Stimulated activated CD4-positive, alpha-beta T cell treated with anti-CD3 and anti-CD28 coated beads, Interleukin-15, amount 100 ng/mL, for 1 hour (primary cell): ENCODE measurements around the gene SRPRB.
"Not testable (repeated sequence)": the region's sequence is repeated elsewhere in the genome, so short reads cannot be mapped to it uniquely, and the experiment has no call there.

Experiments
- DNase-seq, 2 donors: peaks; one replicate each; pipeline ENCODE4 v3.0.0-alpha.2; 2020; ENCODE audit warnings: low read depth in 1 of 2, low spot score in 1 of 2

SRPRB gene

GRCh38 chr3:133777807-133778568, 27.6 kb upstream of the SRPRB start:
- no peak for DNase-seq

DNA sequence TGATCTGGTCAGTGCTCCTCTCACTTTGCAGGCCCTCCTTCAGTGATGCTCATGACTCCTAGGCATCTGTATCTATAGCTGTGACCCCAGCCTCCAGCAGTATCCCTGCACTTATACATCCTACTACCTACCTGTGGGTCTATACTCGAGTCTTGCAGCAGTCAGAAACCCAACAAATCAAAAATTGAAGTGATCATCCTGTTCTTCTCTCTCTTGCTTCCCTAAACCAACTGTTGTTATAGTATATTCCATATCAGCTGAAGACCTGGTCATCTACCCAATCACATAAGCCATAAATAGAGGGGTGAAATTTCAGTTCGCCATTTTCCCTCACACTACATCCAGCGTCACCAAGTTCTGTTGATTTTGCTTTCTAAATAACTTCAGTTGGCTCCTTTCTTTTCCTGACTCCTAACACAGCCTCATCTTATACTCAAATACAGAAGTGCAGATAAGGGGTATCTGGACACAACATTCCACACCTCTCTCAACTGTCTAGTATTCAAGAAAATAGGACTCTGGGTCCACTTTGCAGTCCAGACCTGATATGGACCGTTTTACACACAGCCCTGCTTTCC, 25.9 kb upstream of the SRPRB start:
- DNase-seq: no peak

DNA sequence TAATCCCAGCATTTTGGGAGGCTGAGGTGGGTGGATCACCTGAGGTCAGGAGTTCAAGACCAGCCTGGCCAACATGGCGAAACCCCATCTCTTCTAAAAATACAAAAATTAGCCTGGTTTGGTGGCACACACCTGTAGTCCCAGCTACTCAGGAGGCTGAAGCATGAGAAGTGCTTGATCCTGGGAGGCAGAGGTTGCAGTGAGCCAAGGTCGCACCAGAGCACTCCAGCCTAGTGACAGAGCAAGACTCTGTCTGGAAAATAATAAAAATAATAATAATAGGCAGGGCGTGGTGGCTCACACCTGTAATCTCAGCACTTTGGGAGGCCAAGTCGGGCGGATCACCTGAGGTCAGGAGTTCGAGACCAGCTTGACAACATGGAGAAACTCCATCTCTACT, 24.9 kb upstream of the SRPRB start:
- not testable (repeated sequence) for DNase-seq

DNA sequence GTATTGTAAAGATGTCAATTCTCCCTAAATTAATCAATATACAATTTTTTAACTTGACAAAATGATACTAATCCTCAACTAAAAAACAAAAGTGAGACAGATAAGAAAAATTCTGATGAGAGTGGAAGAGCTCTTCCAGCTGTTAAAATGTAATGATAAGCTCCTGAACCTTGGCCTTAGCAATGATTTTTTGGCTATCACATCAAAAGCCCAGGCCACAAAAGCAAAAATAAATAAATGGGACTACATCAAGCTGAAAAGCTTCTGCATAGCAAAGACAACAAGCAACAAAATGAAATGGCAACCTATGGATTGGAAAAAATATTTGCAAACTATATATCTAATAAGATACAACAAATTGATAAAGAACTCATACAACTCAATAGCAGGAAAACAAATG, 24.0 kb upstream of the SRPRB start:
- no peak for DNase-seq

GRCh38 chr3:133782454-133782853, 23.2 kb upstream of the SRPRB start:
- DNase-seq: no peak

GRCh38 chr3:133783762-133784161, 21.9 kb upstream of the SRPRB start:
- no peak for DNase-seq

- no peak for DNase-seq
Observed at GRCh38 chr3:133788024-133788423, 17.6 kb upstream of the SRPRB start.

- DNase-seq: no peak
Observed at GRCh38 chr3:133792171-133792763, 13.3 kb upstream of the SRPRB start.

- no peak for DNase-seq
Observed at GRCh38 chr3:133797396-133798105, 8.1 kb upstream of the SRPRB start.

- no peak for DNase-seq
Observed at GRCh38 chr3:133799794-133800585, 5.6 kb upstream of the SRPRB start.

GRCh38 chr3:133803469-133803868, 2.1 kb upstream of the SRPRB start:
- no peak for DNase-seq

DNA sequence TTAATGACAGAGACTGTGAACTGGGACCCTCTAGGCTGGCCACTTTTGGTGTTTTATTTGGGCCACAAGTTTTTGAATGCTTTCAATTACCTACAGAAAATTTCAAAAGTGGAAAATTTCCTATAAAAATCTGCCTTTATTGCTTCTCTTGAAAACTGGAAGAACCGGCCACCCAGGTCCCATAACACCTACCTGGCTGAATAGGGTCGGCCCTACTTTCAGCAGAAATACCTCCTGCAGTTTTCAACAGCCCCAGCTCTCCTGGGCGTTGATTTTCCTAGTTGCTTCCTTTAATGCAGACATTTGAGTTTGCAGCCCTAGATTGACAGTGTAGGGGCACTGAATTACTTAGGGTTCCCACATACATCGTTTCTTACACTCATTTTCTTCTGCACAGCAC, 719 bp upstream of the SRPRB start:
- DNase-seq: no peak

DNA sequence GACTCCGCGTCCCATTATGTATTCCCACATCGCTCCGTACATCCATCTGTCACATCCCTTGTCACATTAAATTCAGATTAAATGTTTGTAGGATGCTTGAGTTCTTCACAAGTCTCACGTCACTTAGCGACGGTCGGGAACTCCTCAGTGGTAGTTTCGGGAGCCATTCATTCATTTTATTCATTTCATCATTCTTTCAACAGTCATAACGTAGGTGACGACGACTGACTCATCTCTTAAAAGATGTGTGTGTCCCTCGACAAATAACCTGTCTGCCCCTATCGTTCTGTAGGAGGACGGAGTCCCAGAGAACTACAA, 272 bp upstream of the SRPRB start:
- no peak for DNase-seq

DNA sequence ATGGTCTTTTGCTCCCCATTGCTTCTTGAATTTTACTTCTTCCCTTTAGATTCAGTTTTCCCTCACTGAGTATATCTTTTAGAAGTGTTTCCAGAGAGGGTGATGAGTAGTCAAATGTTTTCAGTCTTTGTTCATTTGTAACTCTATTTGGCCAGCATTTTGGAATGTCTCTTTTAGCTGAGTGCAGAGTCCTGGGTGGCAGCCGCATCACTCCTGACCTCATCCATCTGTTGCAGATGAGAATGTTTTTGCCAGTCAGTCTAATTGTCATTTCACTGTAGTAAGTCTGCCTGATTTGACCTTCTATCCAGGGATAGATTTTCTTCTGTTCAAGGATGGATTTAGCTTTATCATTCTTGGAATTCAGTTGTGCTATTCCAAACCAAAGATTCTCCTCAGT, 7.3 kb downstream of the SRPRB start:
- DNase-seq: no peak

GRCh38 chr3:133815386-133815785, 9.8 kb downstream of the SRPRB start:
- DNase-seq: no peak

DNA sequence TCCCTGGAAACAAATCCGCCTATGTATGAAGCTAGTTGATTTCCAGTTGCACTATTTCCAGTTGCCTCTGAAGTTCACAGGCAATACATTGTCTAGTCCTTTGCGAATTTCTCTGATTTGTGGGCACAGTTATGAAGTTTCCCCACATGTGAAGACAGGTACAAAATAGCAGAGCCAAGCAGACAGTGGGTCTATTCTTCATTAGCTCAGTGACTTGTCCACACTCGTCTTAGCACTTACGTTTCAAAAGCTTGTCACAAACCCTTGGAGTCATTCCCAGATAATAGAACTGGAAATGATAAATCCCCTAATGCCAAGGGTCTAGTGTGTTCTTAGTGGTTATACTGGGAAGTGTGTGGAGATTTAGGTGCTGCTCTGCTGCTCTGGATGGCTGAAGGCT, 14.5 kb downstream of the SRPRB start:
- DNase-seq: no peak

DNA sequence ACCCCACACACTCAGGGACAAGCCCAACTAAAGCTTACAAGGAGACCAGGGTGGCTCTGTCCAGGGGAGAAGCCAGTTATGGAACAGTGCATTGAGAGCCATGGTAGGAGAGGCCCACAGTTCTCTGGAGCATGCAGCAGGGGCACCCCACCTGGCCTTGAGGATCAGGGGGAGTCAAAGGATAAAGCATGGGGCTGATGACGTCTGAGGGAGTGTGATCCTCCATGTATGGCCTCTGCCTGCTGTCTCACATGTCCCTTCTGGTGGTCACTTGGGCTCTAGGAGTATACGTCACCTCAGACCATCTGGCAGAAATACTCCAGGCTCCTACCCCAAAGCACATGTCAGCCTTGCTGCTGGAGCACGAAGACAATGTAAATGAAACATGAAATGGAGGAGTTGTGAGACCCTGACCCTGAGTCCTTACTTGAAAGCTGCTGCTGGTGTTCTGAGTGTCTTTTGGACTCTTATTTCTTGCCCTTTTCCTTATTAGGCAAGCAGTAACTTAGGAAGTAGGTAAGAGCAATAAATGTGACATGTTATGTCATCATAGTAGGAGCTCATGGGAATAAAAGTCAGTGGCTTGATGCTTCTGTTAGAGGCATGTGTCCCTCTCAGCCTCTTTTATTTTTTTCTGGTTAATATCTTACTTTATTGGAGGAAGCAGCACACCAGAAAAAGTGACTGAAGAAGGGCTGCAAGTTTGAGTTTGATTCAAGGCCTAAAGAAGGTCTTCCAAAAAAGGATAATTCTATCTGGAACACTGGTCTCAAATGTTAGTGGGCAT, 15.5 kb downstream of the SRPRB start:
- DNase-seq: no peak

GRCh38 chr3:133821767-133822638, 16.4 kb downstream of the SRPRB start:
- DNase-seq: no peak

DNA sequence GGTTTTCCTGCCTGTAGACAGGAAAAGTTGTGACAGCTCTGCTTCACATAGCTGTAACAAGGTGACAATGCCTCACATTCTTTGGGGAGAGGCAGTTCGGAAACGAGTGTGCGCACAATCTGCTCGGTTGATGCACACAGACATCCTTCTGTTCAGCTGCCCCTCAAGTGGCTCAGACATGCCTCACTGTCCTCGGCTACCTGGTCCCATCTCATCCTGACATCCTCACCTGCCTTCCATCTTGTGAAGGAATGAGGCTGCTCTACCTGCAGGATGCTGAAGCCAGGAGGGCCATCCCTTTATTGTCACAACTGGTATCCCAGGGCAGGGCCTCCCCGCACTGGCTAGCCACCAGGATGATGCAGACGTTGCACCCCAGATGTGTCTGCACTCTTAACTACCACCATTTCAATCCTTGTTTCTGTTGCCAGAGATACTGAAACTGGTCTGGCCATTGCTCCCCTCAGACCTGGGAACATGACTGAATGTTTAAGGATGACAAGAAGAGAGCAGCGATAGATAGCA, 19.4 kb downstream of the SRPRB start:
- no peak for DNase-seq
